GM19463 (cell line): ENCODE data around the gene RAD23B.
"Not testable (repeated sequence)": the region's sequence is repeated elsewhere in the genome, so short reads cannot be mapped to it uniquely, and the experiment has no call there.

Experiments
- ATAC-seq: cut with Tn5 transposase; IDR thresholded peaks from one replicate; pipeline ENCODE4 v1.9.1; 2021; ENCODE audit warnings: mild to moderate bottlenecking, moderate library complexity; ENCODE audit not compliant: unreplicated experiment

The RAD23B gene

GRCh38 chr9:107292821-107293542, 9.9 kb downstream of the RAD23B start:
- ATAC-seq = no peak

DNA sequence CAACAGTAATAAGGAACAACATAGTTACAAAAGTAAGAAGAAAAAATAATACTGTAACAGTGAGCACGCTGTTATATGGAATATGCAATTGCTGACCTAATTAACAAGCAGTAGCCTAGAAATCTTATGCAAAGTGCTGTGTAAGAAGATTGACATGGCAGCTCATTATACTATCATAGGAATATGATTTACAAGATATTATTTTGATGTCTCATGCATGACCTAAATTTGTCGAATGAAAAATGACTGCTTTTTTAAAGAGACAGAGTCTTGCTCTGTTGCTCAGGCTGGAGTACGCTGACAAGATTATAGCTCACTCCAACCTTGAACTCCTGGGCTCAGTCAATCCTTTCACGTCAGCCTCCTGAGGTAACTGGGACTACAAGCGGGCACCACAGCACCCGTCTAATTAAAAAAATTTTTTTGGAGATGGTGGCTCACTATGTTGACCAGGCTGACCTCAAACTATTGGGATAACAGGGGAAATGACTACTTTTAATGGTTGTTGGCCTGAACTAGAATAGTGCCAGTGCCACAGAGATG, 10.5 kb downstream of the RAD23B start:
- ATAC-seq = no peak

DNA sequence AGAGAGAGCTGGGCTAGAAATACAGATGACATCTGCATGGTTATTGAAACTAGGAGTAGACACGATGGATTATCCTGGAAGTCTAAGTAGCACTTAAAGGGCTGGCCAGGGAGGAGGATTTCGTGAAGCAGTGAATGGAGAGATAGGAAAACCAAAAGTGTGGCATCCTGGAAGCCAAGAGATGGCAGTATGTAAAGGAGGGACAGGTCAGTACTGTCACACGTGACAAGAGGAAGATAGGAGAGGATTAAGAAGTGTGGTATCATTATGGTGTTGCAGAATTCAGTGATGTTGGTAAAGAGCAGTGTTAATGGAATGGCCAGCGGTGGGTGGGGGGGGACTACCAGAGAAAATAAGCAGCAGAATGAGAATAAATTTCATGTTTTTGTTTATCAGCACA, 11.7 kb downstream of the RAD23B start:
- no peak for ATAC-seq

DNA sequence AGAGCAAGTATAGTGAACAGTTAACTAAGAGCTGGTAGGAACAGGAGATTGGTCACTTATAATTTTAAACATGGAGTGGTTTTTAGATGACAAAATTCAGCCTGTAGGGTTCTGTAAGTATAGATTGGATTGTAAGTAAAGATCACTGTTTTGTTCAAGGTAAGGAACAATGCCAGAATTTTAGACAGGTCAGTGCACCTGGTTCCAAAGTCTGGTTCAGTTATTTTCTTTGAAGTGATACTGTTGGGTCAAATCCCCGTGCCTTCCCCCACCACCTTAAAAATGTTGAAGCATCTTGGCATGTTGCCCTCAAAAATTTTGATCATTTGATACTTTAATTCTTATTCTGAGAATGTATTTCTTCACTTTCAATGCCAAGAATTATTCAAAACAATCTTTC, 12.9 kb downstream of the RAD23B start:
- ATAC-seq = no peak

DNA sequence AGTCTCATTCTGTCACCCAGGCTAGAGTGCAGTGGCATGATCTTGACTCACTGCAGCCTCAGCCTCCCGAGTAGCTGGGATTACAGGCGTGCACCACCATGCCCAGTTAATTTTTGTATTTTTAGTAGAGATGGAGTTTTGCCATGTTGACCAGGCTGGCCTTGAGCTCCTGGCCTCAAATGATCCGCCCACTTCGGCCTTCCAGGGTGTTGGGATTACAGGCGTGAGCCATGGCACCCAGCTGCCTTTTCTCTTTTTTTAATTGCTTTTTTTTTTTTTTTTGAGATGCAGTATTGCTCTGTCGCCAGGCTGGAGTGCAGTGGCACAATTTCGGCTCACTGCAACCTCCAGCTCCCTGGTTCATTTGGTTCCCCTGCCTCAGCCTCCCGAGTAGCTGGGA, 13.5 kb downstream of the RAD23B start:
- not testable (repeated sequence) for ATAC-seq

GRCh38 chr9:107299437-107299836, 16.4 kb downstream of the RAD23B start:
- no peak for ATAC-seq

GRCh38 chr9:107306308-107306707, 23.2 kb downstream of the RAD23B start:
- ATAC-seq = no peak

DNA sequence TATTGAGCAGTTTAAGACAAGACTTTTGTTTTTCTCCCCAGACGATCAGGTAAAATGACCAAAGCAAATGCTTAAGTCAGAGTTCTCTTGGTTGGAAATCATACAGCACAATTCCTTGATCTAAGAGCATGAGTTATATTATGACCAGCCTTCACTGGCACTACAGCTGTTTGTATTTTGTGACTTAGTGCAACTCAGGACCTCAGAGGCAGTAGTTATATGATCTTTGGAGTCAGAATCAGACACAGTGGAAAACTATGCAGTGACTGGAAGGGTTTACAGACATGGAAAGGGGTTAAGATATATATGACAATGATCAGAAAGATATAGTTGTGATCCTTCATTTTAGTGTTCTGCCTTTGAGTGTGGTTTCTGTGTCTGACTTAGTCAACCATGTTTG, 24.3 kb downstream of the RAD23B start:
- ATAC-seq = no peak

GRCh38 chr9:107308461-107308860, 25.4 kb downstream of the RAD23B start:
- ATAC-seq = no peak

DNA sequence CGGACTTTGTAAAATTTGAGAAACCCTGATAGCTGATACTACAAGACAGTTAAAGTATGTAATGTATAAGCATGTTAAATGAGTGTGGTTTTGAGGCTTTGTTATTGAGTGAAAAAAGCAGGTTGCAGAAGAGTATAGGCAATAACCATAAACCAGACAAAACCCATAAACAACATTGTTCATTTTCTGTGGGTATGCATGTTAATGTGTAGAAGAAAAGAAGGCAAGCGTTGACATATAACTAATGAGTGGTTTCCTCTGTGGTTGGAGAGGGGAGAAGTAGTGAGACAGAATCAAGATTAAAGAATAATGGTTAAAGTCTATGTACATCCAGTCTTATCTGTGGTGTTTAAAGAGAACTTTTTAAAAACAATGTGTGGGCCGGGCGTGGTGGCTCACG, 26.2 kb downstream of the RAD23B start:
- peak; percentile 78 for ATAC-seq

- no peak for ATAC-seq
These were observed 29.4 kb downstream of the RAD23B start for GRCh38 chr9:107312376-107313050.

GRCh38 chr9:107313555-107314096, 30.5 kb downstream of the RAD23B start:
- ATAC-seq = peak; percentile 29

GRCh38 chr9:107314763-107315162, 31.7 kb downstream of the RAD23B start:
- ATAC-seq = no peak

GRCh38 chr9:107316795-107317661, 33.9 kb downstream of the RAD23B start:
- no peak for ATAC-seq

DNA sequence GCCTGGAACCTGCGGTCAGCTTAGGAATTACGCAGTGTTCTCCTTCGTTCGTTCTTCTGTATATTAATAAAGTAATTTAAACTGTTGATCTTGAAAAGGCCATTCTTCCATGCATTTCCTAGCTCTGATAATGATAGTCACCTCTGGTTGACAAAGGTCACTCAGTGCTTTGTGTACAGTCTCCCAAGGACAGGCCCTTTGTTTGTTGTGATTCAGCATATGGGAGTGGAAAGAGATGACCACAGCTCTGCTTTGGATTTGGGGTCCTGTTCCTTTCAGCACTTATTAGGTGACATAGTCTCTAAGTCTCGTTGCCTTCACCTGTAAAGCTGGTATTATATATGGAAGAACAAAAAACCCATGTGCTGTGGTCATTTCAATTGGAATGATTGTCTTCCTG, 39.6 kb downstream of the RAD23B start:
- ATAC-seq = no peak

DNA sequence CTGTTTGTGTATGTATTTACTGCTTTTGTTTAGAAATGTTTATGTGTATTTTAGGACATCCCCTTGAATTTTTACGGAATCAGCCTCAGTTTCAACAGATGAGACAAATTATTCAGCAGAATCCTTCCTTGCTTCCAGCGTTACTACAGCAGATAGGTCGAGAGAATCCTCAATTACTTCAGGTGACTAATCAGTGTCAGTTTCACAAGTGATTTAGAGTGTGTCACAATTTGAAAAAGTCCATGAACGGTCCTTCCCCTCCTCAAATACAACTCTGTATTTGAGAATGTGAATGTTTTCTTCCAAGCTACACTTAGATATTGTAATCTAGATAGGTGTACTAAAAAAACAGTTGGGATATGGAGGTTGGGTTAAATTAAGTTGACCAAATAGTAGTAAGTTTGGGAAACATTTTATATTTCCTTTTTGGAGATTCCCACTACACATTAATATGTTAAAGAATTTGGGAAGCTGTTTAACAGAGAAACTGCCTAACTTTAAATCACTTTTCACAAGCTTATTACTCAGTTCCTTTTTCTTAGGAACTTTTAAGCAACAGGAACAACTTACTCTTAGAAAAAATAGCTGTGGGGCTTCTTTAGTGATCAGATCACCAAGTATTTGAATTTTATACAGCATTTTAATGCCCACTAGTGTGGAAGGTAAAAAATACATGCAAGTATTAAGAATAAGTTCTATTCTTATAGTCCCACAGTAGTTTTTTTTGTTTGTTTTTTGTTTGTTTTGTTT, 40.9 kb downstream of the RAD23B start:
- ATAC-seq = no peak

DNA sequence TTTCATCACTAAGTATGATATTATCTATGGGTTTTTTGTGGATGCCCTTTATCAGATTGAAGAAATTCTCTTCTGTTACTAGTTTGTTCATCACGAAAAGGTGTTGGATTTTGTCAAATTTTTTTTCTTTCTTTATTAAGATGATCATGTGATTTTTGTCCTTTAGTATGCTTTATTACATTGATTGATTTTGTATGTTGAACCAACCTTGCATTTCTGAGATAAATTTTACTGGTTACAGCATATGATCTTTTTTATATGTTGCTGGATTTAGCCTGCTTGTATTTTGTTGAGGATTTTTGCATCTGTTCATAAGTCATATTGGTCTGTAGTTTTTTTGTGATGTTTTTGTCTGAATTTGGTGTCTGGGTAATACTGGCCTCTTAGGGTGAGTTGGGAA, 42.8 kb downstream of the RAD23B start:
- ATAC-seq = no peak

DNA sequence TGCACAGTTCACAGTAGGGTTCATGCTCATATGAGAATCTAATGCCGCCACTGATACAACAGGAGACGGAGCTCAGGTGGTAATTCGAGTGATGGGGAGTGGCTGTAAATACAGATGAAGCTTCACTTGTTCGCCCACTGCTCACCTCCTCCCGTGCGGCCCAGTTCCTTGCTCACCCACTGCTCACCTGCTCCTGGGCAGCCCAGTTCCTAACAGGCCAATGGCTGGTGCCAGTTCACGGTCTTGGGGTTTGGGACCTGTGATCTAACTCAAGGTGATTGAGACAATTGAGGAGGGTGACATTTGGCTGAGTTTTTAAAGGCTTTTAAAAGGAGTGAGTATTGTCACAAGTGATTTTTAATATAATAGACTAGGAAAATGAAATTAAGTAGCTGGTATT, 45.4 kb downstream of the RAD23B start:
- no peak for ATAC-seq

DNA sequence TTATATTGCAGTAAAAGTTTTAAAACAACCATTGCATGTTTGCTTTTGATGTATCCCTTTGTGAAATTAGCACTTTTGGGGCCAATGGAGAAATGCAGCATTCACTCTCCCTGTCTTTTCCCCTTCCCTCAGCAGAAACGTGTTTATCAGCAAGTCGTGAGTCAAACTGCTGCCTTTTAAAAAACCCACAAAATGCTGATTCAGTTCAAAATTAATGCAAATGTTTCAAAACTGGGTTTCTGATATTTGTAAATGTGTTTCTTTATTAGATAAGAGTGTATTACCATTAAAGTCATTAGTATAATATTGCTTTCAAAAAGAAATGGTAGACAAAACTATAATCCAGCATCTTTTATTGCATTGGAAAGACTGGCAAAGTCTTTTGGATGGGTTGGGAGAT, 47.3 kb downstream of the RAD23B start:
- no peak for ATAC-seq

DNA sequence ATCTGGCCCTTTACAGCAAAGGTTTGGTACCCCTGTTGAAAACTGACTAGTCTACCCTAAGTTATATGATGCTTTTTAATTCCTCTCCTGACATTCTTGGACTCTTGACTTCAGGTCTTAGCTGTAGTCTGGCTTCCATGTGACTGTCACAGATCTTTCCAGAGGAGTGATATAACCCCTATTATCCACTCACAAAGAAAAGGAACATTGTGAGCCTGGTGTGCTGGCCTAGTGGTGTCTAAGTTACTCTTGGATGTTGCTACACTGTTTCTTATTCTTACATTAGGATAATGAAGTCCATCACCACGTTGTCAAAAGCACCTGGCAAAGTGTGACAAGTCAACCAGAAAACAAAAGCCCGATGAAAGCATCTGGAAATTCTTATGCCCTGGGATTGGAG, 49.8 kb downstream of the RAD23B start:
- no peak for ATAC-seq
